HepG2 (cell line): ENCODE data around the gene CAPRIN1. TPM values are rescaled to one million over a fixed set of nuclear protein-coding genes. Genes with fewer than 3 reads are reported as not detected.

Experiments
- ATAC-seq: fragments of 200-7000 bp; cut with Tn5 transposase; 3 replicates; pipeline ENCODE4 v1.9.1; 2020; ENCODE audit warnings: mild to moderate bottlenecking, moderate library complexity
- BruUV-seq: library from RNA; stranded (reverse); fragments of 400-500 nt; replicated peaks from 2 replicates; lab custom pipeline; 2021; lab: Mats Ljungman, UMichigan
- CTCF ChIA-PET: fragments of 300-600 bp; formaldehyde crosslinking; extraction: SDS; loops from one replicate; lab custom pipeline; 2021; ENCODE audit warnings: low total read pairs, inconsistent platforms, low intra/inter-chr PET ratio; lab: Yijun Ruan, JAX
- POLR2A ChIA-PET: fragments of 350-600 bp; sonication (Branson Sonifier 250); formaldehyde crosslinking; loops from one replicate; lab custom pipeline; 2020; ENCODE audit warnings: antibody characterized with exemption, inconsistent platforms; lab: Yijun Ruan, JAX
- DNase-seq: peaks from one replicate; pipeline ENCODE4 v3.0.0-alpha.2; 2015; ENCODE audit warnings: low spot score
- FAIRE-seq: peaks from 3 replicates; lab custom pipeline; 2011; peaks lifted over from hg19 to GRCh38; lab: Jason Lieb, UNC
- H2AFZ ChIP-seq: one replicate; pipeline ENCODE4 v1.6.1; 2011; ENCODE audit warnings: low read length, inconsistent platforms
- H3K27ac ChIP-seq: fragments of 300-600 bp; 3 replicates; pipeline ENCODE4 v1.8.0; 2011; ENCODE audit warnings: mixed run types, mild to moderate bottlenecking, mixed read lengths, low read length, inconsistent platforms; ENCODE audit not compliant: insufficient read depth; ENCODE audit errors: extremely low read length
- H3K27me3 ChIP-seq, 2 experiments: fragments of 200-600 bp in 1 of 2; 2 replicates in 1 of 2; 3 replicates in 1 of 2; pipeline versions ENCODE4 v1.6.0 to v1.8.0; 2011; ENCODE audit warnings: low read length in 2 of 2, mild to moderate bottlenecking in 2 of 2, moderate library complexity in 2 of 2, inconsistent platforms in 1 of 2; ENCODE audit not compliant: insufficient read depth in 2 of 2, control insufficient read depth in 1 of 2
- H3K36me3 ChIP-seq, 2 experiments: fragments of 200-600 bp in 1 of 2; replicated peaks in 1 of 2; 2 replicates in 1 of 2; 3 replicates in 1 of 2; pipeline versions ENCODE4 v1.5.1 to v1.8.0; 2011; ENCODE audit warnings: low read length in 2 of 2, inconsistent platforms in 1 of 2; ENCODE audit not compliant: insufficient read depth in 2 of 2, control insufficient read depth in 1 of 2
- H3K4me1 ChIP-seq: 2 replicates; pipeline ENCODE4 v1.5.1; 2012; ENCODE audit warnings: low read length, inconsistent platforms; ENCODE audit not compliant: insufficient read depth
- H3K4me2 ChIP-seq: 2 replicates; pipeline ENCODE4 v1.6.0; 2011; ENCODE audit warnings: low read depth, low read length, inconsistent platforms
- H3K4me3 ChIP-seq, 3 experiments: fragments of 200-600 bp in 1 of 3; sonication (generic), shearing (Covaris generic) in 1 of 3; replicated peaks in 1 of 3; 2 replicates each; pipeline ENCODE4 v1.5.1; 2011 to 2016; ENCODE audit warnings: low read length in 3 of 3, inconsistent platforms in 2 of 3, low read depth in 2 of 3, mild to moderate bottlenecking in 2 of 3, control low read depth in 1 of 3, mixed read lengths in 1 of 3; ENCODE audit not compliant: insufficient read depth in 1 of 3
- H3K79me2 ChIP-seq: one replicate; pipeline ENCODE4 v1.6.1; 2011; ENCODE audit warnings: low read length, inconsistent platforms; ENCODE audit not compliant: insufficient read depth
- H3K9ac ChIP-seq: 2 replicates; pipeline ENCODE4 v1.6.0; 2011; ENCODE audit warnings: mild to moderate bottlenecking, low read depth, low read length, inconsistent platforms; ENCODE audit not compliant: insufficient read depth
- H3K9me3 ChIP-seq: 2 replicates; pipeline ENCODE4 v1.5.1; 2012; ENCODE audit warnings: mild to moderate bottlenecking, low read length
- H4K20me1 ChIP-seq: 2 replicates; pipeline ENCODE4 v1.6.0; 2011; ENCODE audit warnings: inconsistent platforms, mild to moderate bottlenecking, low read length, moderate library complexity; ENCODE audit not compliant: insufficient read depth
- ATF4 ChIP-seq, 2 experiments: fragments of 450-650 bp in 1 of 2; sonication (generic) in 1 of 2; formaldehyde crosslinking; IDR thresholded peaks; 2 replicates each; pipeline versions ENCODE4 v1.5.0 to v1.8.0; 2020 to 2022; ENCODE audit warnings: mild to moderate bottlenecking in 1 of 2, missing genetic modification reagents in 1 of 2
- ATM ChIP-seq: fragments of 450-650 bp; IDR thresholded peaks from 2 replicates; pipeline ENCODE4 v1.7.1; 2017; ENCODE audit warnings: mild to moderate bottlenecking, borderline replicate concordance
- FOSL1 ChIP-seq: sonication (generic); formaldehyde crosslinking; IDR thresholded peaks from 2 replicates; pipeline ENCODE4 v1.9.0; 2021; ENCODE audit warnings: missing genetic modification reagents, borderline replicate concordance
- HDAC6 ChIP-seq: fragments of 200-600 bp; sonication (generic); IDR thresholded peaks from 2 replicates; pipeline ENCODE4 v1.7.0; 2017; ENCODE audit warnings: mild to moderate bottlenecking, antibody characterized with exemption, low read length, low read depth
- HNF4A ChIP-seq: sonication (generic); formaldehyde crosslinking; IDR thresholded peaks from 2 replicates; pipeline ENCODE4 v1.4.0; 2020; ENCODE audit warnings: missing genetic modification reagents
- RARA ChIP-seq: IDR thresholded peaks from 2 replicates; pipeline ENCODE4 v1.6.1; 2016; ENCODE audit warnings: missing genetic modification reagents, missing compliant biosample characterization
- SIX1 ChIP-seq: sonication (generic); formaldehyde crosslinking; IDR thresholded peaks from 2 replicates; pipeline ENCODE4 v1.4.0; 2020; ENCODE audit warnings: missing genetic modification reagents, borderline replicate concordance
- ZNF235 ChIP-seq: sonication (generic); formaldehyde crosslinking; IDR thresholded peaks from 2 replicates; pipeline ENCODE4 v1.8.1; 2023; ENCODE audit warnings: mild to moderate bottlenecking, missing genetic modification reagents, borderline replicate concordance
- ZNF329 ChIP-seq: sonication (generic); formaldehyde crosslinking; IDR thresholded peaks from 2 replicates; pipeline ENCODE4 v1.9.0; 2021; ENCODE audit warnings: low read depth, mild to moderate bottlenecking, missing genetic modification reagents
- ZNF746 ChIP-seq: sonication (generic); formaldehyde crosslinking; IDR thresholded peaks from 2 replicates; pipeline ENCODE4 v1.8.0; 2022; ENCODE audit warnings: mild to moderate bottlenecking, missing genetic modification reagents
- WGBS: methylation state at CpG from one replicate; pipeline ENCODE4 v1.1.6; 2017; ENCODE audit warnings: low lambda C conversion rate; 5-methylcytosine and 5-hydroxymethylcytosine counted together
- in situ Hi-C: cut with HindIII; loops from 2 replicates; pipeline ENCODE4 v1.10.0; 2017; ENCODE audit warnings: low pct_unique_long_range_greater_than_20kb; ENCODE audit not compliant: extremely low pct_ligation_motif_present
- intact Hi-C: fragments of 100-400 bp; cut with micrococcal nuclease; formaldehyde crosslinking; loops from one replicate; pipeline ENCODE4 v1.10.0; 2022; ENCODE audit not compliant: unreplicated experiment
- polyA plus RNA-seq, 8 experiments: library from polyadenylated mRNA; depleted of rRNA in 3 of 8; stranded (reverse) in 7 of 8; unstranded in 1 of 8; fragments of >200 nt; fragmentation: Illumina TruSeq in 4 of 8; extraction: Trizol in 4 of 8; gene quantifications; 2 replicates each; pipeline versions ENCODE4 v1.2.1 to v1.2.3, GENCODE V29; 2011 to 2016; ENCODE audit warnings: low read depth in 4 of 8, missing spikeins in 1 of 8, mixed read lengths in 1 of 8; ENCODE audit not compliant: insufficient read depth in 1 of 8
- total RNA-seq, 5 experiments: library from RNA; depleted of rRNA; stranded (reverse); fragments of >200 nt; fragmentation: Illumina TruSeq; extraction: Trizol; gene quantifications; 2 replicates each; pipeline ENCODE4 v1.2.3, GENCODE V29; 2016; ENCODE audit warnings: low read depth in 1 of 5

The CAPRIN1 gene
- total and polyA plus RNA-seq, 2 of the 13 experiments (the other 11 are each of a cell fraction or from before 2014, with no cell fraction given): 114 to 162 TPM

GRCh38 chr11:34034053-34034452 is 17.5 kb upstream of the CAPRIN1 start (continued):
- no peak for TF ChIP-seq ATF4 (CRISPR knock-in tag; IDR thresholded peaks at IDR 0.05)
- no peak for TF ChIP-seq ZNF746 (CRISPR knock-in tag)
- no peak for TF ChIP-seq ATM
- no peak for TF ChIP-seq ZNF329 (CRISPR knock-in tag)
- no peak for TF ChIP-seq ZNF235 (CRISPR knock-in tag)
- TF ChIP-seq, all 625 proteins: peak for 0

- Histone ChIP-seq H2AFZ (no peak overlapping the region), H3K4me2 (no peak overlapping the region), H3K27ac (no peak overlapping the region), H3K4me3 (no peak overlapping the region), H3K9ac (no peak overlapping the region), H3K79me2 (no peaks in the 10 kb centered on the region), H3K9me3 (no peaks in the 10 kb centered on the region), H3K27me3 (no peaks in the 10 kb centered on the region), H4K20me1 (no peaks in the 10 kb centered on the region), H3K4me1 (peaks cover 5% of the 10 kb centered on the region; the same call in 1 of the 2 replicates), H3K36me3 (no peaks in the 10 kb centered on the region)
- no TSS peak for BruUV-seq
- TF ChIP-seq SIX1 (CRISPR knock-in tag): no peak
- TF ChIP-seq HDAC6: no peak
- TF ChIP-seq RARA (CRISPR knock-in tag): peak; percentile 34; the same call in 1 of the 2 replicates
- no peak for TF ChIP-seq FOSL1 (CRISPR knock-in tag)
- TF ChIP-seq HNF4A: peak; percentile 36; the same call in 1 of the 2 replicates
- peak; percentile 55 for DNase-seq
- in situ Hi-C loops (no loop called here), intact Hi-C loops (no loop called here)
- POLR2A ChIA-PET: no interaction called here
- 6% methylated on average over 1 of the region's 1 CpG for WGBS
- FAIRE-seq: no peak
- peak; percentile 48; the same call in 2 of the 3 replicates for ATAC-seq
- CTCF ChIA-PET: no interaction called here
These were observed 15.1 kb upstream of the CAPRIN1 start for GRCh38 chr11:34036456-34036855.
